HUES48 (cell line): ENCODE data around the gene CAPS.
"Not testable (repeated sequence)": the region's sequence is repeated elsewhere in the genome, so short reads cannot be mapped to it uniquely, and the experiment has no call there.

Experiments
- H3K27ac ChIP-seq: one replicate; pipeline ENCODE4 v1.7.0; 2013; ENCODE audit warnings: low read depth, low read length, inconsistent platforms
- H3K27me3 ChIP-seq: 2 replicates; pipeline ENCODE4 v1.6.1; 2013; ENCODE audit warnings: mild to moderate bottlenecking, low read length; ENCODE audit not compliant: control insufficient read depth, insufficient read depth
- H3K36me3 ChIP-seq: 2 replicates; pipeline ENCODE4 v1.6.1; 2013; ENCODE audit warnings: low read length; ENCODE audit not compliant: control insufficient read depth, insufficient read depth
- H3K4me1 ChIP-seq: 2 replicates; pipeline ENCODE4 v1.6.1; 2013; ENCODE audit warnings: mild to moderate bottlenecking, low read length; ENCODE audit not compliant: control insufficient read depth, insufficient read depth
- H3K4me3 ChIP-seq: 2 replicates; pipeline ENCODE4 v1.5.1; 2013; ENCODE audit warnings: mild to moderate bottlenecking, low read depth, low read length
- H3K9ac ChIP-seq: 2 replicates; pipeline ENCODE4 v1.6.1; 2013; ENCODE audit warnings: mild to moderate bottlenecking, low read depth, low read length, moderate library complexity
- H3K9me3 ChIP-seq: 2 replicates; pipeline ENCODE4 v1.6.1; 2013; ENCODE audit warnings: low read length; ENCODE audit not compliant: control insufficient read depth, insufficient read depth

Gene CAPS

GRCh38 chr19:5913739-5914357, at the start of gene CAPS:
TSS of gene CAPS (plus strand) at chr19:5914254. CDS start at chr19:5914407, 153 bp downstream.
- H3K9ac ChIP-seq: no peak within 1 kb of the TSS
- no peak within 1 kb of the TSS for H3K27ac ChIP-seq
- no peaks in the 10 kb centered on the region for H3K27me3 ChIP-seq
- no peak within 1 kb of the TSS for H3K4me3 ChIP-seq
- peaks cover 29% of the 10 kb centered on the region for H3K36me3 ChIP-seq
- H3K4me1 ChIP-seq: no peaks in the 10 kb centered on the region
- H3K9me3 ChIP-seq: no peaks in the 10 kb centered on the region

GRCh38 chr19:5864725-5865486, 49.1 kb upstream of the CAPS start:
- no peaks in the 10 kb centered on the region for H3K36me3 ChIP-seq
- no peak overlapping the region for H3K4me3 ChIP-seq
- no peak overlapping the region for H3K9ac ChIP-seq
- H3K27ac ChIP-seq: no peak overlapping the region
- no peaks in the 10 kb centered on the region for H3K27me3 ChIP-seq
- no peaks in the 10 kb centered on the region for H3K4me1 ChIP-seq
- no peaks in the 10 kb centered on the region for H3K9me3 ChIP-seq

GRCh38 chr19:5865772-5866171, 48.3 kb upstream of the CAPS start:
- H3K27ac ChIP-seq: no peak overlapping the region
- no peaks in the 10 kb centered on the region for H3K36me3 ChIP-seq
- H3K9me3 ChIP-seq: no peaks in the 10 kb centered on the region
- no peaks in the 10 kb centered on the region for H3K4me1 ChIP-seq
- H3K4me3 ChIP-seq: no peak overlapping the region
- H3K9ac ChIP-seq: no peak overlapping the region
- H3K27me3 ChIP-seq: no peaks in the 10 kb centered on the region

- Histone ChIP-seq H3K9me3 (no peaks in the 10 kb centered on the region), H3K9ac (no peak overlapping the region), H3K27ac (no peak overlapping the region), H3K4me1 (no peaks in the 10 kb centered on the region), H3K27me3 (no peaks in the 10 kb centered on the region), H3K36me3 (no peaks in the 10 kb centered on the region), H3K4me3 (no peak overlapping the region)
Measured at GRCh38 chr19:5867201-5868136, 46.6 kb upstream of the CAPS start.

GRCh38 chr19:5870986-5871394, 43.1 kb upstream of the CAPS start:
- Histone ChIP-seq H3K4me3 (no peak overlapping the region), H3K9me3 (no peaks in the 10 kb centered on the region), H3K27ac (no peak overlapping the region), H3K36me3 (no peaks in the 10 kb centered on the region), H3K4me1 (no peaks in the 10 kb centered on the region), H3K9ac (no peak overlapping the region), H3K27me3 (no peaks in the 10 kb centered on the region)

GRCh38 chr19:5873617-5874199, 40.3 kb upstream of the CAPS start:
- Histone ChIP-seq H3K4me1 (no peaks in the 10 kb centered on the region), H3K4me3 (no peak overlapping the region), H3K9me3 (no peaks in the 10 kb centered on the region), H3K27me3 (no peaks in the 10 kb centered on the region), H3K36me3 (no peaks in the 10 kb centered on the region), H3K9ac (no peak overlapping the region), H3K27ac (no peak overlapping the region)

- H3K4me3 ChIP-seq, H3K27me3 ChIP-seq, H3K27ac ChIP-seq, H3K9ac ChIP-seq, H3K4me1 ChIP-seq, H3K36me3 ChIP-seq, H3K9me3 ChIP-seq: not testable (repeated sequence)
Measured at GRCh38 chr19:5874496-5874895, 39.6 kb upstream of the CAPS start.

GRCh38 chr19:5877427-5877826, 36.6 kb upstream of the CAPS start:
- Histone ChIP-seq H3K9me3 (no peaks in the 10 kb centered on the region), H3K36me3 (no peaks in the 10 kb centered on the region), H3K9ac (no peak overlapping the region), H3K4me1 (peaks cover 6% of the 10 kb centered on the region; the same call in 1 of the 2 replicates), H3K27me3 (no peaks in the 10 kb centered on the region), H3K27ac (no peak overlapping the region), H3K4me3 (no peak overlapping the region)

- Histone ChIP-seq H3K4me3 (no peak overlapping the region), H3K36me3 (no peaks in the 10 kb centered on the region), H3K27me3 (no peaks in the 10 kb centered on the region), H3K4me1 (peaks cover 6% of the 10 kb centered on the region; the same call in 1 of the 2 replicates), H3K27ac (no peak overlapping the region), H3K9me3 (no peaks in the 10 kb centered on the region), H3K9ac (no peak overlapping the region)
Measured at GRCh38 chr19:5877882-5878281, 36.2 kb upstream of the CAPS start.

GRCh38 chr19:5880196-5880595, 33.9 kb upstream of the CAPS start:
- Histone ChIP-seq H3K9ac (no peak overlapping the region), H3K4me3 (no peak overlapping the region), H3K4me1 (peaks cover 6% of the 10 kb centered on the region; the same call in 1 of the 2 replicates), H3K27ac (peak overlapping the region; percentile 20), H3K36me3 (no peaks in the 10 kb centered on the region), H3K27me3 (no peaks in the 10 kb centered on the region), H3K9me3 (no peaks in the 10 kb centered on the region)
